MM.1S (cell line): ENCODE measurements around the gene KCNC1.

Experiments used
- CTCF ChIP-seq: fragments of 300-600 bp; sonication (generic); IDR thresholded peaks from 2 replicates; pipeline ENCODE4 v1.5.1; 2016; ENCODE audit warnings: antibody characterized with exemption, low read length, mixed read lengths
- EZH2phosphoT487 ChIP-seq: fragments of 300-600 bp; sonication (generic); IDR thresholded peaks from 2 replicates; pipeline ENCODE4 v1.6.1; 2018; ENCODE audit warnings: antibody characterized with exemption, low read length

GRCh38 chr11:17799147-17799546 is 64.6 kb downstream of the KCNC1 start:
- TF ChIP-seq CTCF (no peak), EZH2phosphoT487 (no peak)
